C4-2B (cell line): Measurements from ENCODE around the gene UBN1.

Source experiments
- ZFX ChIP-seq: fragments of 450-650 bp; IDR thresholded peaks from 2 replicates; pipeline ENCODE4 v1.6.1; 2017
- TF ChIP-seq, protein P1 (sequence below): fragments of 450-650 bp; conservative IDR thresholded peaks from 2 replicates; pipeline ENCODE4 v1.5.1; 2017; ENCODE audit warnings: mild to moderate bottlenecking

GRCh38 chr16:4928227-4928626, 80.9 kb downstream of the UBN1 start:
- TF ChIP-seq, protein P1, sequence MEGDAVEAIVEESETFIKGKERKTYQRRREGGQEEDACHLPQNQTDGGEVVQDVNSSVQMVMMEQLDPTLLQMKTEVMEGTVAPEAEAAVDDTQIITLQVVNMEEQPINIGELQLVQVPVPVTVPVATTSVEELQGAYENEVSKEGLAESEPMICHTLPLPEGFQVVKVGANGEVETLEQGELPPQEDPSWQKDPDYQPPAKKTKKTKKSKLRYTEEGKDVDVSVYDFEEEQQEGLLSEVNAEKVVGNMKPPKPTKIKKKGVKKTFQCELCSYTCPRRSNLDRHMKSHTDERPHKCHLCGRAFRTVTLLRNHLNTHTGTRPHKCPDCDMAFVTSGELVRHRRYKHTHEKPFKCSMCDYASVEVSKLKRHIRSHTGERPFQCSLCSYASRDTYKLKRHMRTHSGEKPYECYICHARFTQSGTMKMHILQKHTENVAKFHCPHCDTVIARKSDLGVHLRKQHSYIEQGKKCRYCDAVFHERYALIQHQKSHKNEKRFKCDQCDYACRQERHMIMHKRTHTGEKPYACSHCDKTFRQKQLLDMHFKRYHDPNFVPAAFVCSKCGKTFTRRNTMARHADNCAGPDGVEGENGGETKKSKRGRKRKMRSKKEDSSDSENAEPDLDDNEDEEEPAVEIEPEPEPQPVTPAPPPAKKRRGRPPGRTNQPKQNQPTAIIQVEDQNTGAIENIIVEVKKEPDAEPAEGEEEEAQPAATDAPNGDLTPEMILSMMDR: no peak
- no peak for TF ChIP-seq ZFX
